HG02870 (cell line): ENCODE data around the gene NFE2L3.
A peak's percentile ranks its signal among the peaks of the same experiment; 100 is the strongest.
"Not testable (repeated sequence)": the region's sequence is repeated elsewhere in the genome, so short reads cannot be mapped to it uniquely, and the experiment has no call there.

Experiments used
- ATAC-seq: cut with Tn5 transposase; IDR thresholded peaks from one replicate; pipeline ENCODE4 v1.9.1; 2021; ENCODE audit warnings: mild to moderate bottlenecking, moderate library complexity; ENCODE audit not compliant: unreplicated experiment

Gene NFE2L3, protein sequence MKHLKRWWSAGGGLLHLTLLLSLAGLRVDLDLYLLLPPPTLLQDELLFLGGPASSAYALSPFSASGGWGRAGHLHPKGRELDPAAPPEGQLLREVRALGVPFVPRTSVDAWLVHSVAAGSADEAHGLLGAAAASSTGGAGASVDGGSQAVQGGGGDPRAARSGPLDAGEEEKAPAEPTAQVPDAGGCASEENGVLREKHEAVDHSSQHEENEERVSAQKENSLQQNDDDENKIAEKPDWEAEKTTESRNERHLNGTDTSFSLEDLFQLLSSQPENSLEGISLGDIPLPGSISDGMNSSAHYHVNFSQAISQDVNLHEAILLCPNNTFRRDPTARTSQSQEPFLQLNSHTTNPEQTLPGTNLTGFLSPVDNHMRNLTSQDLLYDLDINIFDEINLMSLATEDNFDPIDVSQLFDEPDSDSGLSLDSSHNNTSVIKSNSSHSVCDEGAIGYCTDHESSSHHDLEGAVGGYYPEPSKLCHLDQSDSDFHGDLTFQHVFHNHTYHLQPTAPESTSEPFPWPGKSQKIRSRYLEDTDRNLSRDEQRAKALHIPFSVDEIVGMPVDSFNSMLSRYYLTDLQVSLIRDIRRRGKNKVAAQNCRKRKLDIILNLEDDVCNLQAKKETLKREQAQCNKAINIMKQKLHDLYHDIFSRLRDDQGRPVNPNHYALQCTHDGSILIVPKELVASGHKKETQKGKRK

DNA sequence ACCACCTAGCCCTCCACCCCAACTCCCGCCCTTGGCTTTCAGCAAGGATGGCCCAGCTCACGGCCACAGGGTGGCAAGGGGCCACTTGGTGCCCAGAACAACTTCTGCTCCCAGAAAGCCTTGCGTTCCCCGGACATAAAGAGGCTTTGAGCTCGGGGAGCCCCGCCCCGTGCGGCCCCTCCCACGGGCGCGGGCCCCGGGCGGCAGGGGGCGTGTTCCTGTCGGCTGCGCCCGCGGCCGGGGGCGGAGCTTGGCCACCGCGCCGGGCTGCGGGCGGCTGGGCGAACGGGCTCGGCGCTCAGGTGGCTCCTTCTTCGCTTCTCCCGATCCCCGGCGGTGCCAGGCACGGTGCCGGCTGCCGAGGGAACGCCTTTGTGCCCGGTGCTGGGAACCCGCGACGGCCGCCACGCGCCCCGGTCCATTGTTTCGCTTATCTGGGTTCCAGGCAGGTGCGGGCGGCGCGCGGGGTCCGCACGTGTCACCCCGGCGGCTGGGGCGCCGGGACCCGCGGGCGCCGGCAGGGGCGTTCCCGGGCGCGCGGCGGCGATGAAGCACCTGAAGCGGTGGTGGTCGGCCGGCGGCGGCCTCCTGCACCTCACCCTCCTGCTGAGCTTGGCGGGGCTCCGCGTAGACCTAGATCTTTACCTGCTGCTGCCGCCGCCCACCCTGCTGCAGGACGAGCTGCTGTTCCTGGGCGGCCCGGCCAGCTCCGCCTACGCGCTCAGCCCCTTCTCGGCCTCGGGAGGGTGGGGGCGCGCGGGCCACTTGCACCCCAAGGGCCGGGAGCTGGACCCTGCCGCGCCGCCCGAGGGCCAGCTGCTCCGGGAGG is at the start of gene NFE2L3:
Gene NFE2L3 (plus strand): TSS at position 246 of the 829 bp plus-strand sequence. CDS start 301 bp downstream, at position 547.
- peak; percentile 58 for ATAC-seq

DNA sequence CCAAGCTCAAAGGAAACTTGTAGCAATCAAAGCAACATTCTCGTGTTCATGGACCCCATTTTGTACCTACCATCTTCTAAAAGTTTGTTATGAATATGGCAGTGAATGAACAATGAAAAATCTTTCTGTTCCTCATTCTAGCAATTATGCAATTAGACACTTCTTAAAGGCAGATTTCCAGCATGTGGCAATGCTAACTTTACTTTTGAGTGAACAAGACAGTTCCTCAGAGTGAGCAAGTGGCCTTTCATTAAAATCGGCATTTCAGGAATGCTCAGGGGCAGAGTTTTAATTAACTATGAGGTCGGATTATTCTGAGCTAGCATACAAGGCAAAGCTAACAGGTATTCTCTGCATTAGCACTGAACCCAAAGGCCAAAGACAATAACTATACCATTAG is 48.4 kb upstream of the NFE2L3 start:
- no peak for ATAC-seq

DNA sequence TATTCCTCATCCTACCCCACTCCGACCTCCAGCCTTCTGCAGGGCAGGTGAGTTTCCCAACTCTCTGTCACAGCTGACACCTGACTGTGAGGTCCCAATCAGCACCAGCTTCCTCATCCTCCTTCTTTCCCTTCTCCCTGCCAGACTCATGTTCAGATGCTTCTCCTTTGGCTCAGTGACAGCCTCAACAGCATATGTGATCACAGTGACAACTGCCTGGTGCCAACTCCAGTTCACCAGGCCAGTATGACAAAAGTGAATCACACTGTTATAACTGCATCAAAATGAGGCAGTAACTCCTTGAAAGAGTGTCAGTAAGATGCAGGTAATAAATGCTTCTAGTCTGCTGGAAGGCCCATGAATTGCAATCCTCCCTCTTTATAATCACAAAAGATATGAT is 46.8 kb upstream of the NFE2L3 start:
- ATAC-seq: no peak

DNA sequence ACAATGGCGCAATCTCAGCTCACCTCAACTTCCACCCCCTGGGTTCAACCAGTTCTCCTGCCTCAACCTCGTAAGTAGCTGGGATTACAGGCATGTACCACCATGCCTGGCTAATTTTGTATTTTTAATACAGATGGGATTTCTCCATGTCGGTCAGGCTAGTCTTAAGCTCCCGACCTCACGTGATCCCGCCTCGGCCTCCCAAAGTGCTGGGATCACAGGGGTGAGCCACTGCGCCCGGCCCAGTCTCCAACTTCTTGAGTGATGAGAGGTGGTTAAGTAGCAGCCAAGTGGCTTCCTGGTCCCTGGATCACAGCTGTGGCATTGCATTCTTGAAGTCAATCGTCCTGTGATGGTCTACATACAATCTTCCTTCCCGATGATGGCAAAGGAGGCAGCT is 46.1 kb upstream of the NFE2L3 start:
- no peak for ATAC-seq

DNA sequence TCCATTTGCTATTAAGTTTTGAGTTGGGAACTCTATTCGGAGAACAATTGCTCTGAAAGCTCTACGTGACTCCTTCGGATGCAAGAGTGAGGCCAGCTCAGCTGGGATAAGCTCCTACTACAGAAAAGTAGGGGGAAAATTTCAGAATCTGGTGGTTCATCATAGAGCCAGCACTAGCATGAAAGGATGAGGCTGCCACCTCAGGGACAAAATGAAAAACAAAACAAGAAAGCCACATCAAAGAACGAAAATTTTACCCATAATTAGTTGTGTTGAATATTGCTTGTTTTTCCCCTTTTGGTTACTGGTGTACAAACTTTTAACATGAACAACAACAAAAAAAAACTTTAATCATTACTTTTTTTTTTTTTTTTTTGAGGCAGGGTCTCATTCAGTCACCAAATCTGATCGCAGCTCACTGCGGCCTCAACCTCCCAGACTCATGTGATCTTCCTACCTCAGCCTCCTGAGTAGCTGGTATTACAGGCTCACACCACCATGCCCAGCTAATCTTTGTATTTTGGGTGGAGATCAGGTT is 39.7 kb upstream of the NFE2L3 start:
- ATAC-seq: no peak

DNA sequence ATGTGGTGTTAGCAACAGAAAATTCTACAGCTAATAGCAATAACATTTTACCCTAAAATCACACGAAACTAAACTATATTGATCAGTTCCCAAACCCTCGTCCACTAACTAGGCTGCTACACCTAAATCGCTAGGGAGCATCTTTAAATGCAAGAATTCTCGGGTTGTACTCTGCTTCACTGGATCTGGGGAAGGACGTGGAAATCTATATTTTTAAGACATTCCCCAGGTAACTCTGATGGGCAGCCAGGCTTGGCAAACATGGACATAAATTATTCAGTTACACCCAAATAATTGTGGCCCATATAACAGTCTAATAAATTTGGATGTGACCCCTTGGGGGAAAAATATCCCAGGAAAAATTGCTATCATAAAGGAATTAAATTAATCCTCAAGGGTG is 36.3 kb upstream of the NFE2L3 start:
- no peak for ATAC-seq

DNA sequence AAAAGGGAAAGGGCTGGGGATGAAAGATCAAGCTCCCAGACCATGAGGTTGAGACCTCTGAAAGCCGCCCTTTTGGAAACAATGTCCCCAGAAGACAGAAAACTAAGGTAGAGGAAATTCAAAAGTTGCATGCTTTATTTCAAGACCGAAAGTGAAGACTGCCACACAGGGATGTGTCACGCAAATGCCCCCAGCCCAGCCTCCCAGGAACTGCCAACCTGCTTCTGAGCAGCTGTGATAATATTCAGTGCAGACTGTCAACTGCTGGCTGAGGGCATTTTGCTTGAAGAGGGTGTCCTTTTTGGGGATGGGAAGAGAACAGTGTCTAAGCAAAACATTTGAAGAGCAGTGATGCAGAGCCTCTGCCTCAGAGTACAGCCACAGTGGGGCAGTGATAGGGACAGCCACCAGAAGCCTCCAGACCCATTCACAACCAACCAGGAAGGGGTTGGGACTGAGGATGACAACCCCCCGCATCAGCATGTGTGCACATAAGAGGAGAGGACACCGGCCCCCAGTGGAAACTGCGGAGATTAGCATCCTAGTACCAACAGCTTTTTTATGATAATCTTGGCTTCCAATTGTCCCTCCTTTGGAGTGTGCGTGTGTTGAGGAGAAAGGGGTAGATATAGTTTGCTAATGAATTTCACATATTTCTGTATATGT is 34.7 kb upstream of the NFE2L3 start:
- ATAC-seq: no peak

DNA sequence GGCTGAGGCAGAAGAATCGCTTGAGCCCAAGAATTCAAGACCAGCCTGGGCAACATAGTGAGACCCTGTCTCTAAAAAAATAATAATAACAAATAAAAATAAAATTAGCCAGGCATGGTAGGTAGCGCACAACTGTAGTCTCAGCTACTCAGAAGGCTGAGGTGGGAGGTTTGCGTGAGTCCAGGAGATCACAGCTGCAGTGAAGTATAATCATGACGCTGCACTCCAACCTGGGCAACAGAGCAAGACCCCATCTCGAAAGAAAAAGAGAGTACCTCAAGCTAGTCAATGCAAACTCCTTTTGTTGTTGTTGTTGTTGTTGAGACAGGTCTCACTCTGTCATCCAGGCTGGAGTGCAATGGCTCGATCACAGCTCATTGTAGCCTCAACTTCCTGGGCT is 34.0 kb upstream of the NFE2L3 start:
- ATAC-seq: no peak

DNA sequence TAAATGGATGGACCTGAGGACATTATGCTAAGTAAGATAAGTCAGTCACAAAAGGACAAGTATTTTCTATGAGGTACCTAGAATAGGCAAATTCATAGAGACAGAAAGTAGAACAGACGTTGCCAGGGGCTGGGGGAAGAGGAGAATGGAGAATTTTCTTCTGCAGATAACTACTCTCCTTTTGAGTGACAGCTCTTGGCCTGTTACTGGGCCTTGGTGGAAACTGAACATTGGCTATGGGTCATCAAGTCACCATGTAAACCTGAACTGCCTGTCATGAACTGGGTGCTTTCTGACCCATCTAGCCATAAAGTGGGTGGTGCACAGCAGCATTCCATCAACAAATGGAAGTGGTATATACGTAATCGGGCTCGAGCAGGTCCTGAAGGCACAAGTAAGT is 29.3 kb upstream of the NFE2L3 start:
- no peak for ATAC-seq

DNA sequence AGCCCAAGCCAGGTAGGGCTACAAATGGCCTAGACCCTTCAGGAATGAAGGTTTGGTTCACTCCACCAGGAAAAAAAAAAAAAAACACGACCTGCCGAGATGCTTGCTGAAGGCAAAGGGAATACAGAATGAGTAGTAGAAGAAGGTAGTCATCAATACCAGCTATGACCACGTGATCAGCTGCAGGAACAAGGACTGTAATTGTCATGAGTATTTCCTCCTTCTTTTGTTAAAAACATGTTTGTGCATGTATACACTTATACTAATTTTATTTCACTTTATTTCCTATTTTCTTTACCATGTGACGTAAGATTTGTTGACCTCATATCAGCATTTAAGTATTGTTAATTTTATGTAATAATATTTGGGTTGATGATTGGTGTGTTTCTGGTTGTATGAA is 27.2 kb upstream of the NFE2L3 start:
- not testable (repeated sequence) for ATAC-seq

DNA sequence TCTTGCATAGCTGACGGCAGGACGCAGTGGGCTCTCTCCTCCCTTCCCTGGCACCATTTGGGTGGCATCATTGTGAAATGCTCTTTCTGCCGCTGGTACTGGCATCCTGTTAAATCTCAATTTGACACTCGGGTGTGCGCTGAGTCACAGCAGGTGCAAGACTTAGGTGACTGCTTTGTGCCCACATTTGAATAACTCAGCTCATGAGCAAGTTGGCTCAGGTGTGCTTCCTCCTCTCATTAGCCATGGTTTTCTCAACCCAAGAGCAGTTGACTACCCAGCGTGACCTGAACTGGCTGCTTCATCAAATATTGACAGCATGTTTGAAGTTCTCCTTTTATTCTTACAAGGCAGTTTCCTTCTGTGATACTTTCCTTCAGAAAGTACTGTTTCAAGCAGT is 24.6 kb upstream of the NFE2L3 start:
- no peak for ATAC-seq

DNA sequence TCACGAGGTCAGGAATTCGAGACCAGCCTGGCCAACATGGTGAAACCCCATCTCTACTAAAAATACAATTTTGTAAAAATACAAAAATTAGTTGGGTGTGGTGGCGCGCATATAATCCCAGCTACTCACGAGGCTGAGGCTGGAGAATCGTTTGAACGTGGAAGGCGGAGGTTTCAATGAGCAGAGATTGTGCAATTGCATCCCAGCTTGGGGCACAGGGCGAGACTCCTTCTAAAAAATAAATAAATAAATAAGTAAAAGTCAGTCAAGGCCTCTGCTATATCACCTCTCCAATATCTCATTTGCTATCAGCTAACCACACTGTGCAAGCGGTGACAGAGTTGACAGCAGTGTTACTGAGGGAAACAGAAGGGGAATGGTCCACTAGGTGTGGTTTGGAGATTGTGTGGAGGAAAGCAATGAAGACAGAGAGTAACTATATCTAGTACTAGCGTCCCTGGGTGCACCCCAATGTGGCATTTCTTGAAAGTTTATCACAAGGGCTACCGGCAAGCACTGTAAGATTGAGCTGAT is 20.9 kb upstream of the NFE2L3 start:
- no peak for ATAC-seq

DNA sequence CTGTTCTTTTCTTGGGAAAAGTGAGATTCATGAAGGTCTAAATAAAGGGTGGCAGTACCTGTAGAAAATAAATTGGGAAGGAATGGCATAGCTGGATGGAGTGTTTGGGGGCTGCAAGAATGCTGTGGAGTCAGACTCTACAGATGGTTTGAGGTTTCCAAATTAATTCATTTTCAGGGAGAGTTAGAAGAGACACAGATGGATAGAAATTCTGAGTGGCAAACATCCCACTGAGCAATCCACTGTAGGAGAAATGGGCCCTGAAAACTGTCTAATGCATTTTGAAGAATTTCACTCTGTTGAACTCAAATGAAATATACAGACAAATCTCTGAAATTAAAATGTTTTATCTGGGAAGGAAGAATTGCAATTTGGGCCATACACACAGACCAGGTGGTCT is 16.9 kb upstream of the NFE2L3 start:
- no peak for ATAC-seq

DNA sequence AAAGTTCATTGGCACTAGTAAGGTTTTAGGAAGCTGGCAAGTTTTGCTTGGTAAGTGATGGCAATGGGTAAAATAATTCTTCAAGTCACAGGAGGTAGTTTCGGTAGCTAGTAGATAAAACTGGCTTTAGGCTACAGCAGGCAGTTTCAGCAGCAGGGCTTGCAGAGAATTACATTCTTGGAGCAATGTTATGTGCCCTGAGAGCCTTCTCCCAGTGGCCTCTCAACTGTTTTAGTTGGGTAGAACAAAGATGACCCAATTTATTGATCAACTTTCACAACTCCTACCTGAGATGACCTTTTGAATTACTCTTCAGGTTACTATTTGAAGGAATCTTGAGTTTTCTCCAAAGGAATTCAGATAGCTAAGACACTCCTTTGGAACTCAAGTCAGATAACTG is 16.4 kb upstream of the NFE2L3 start:
- ATAC-seq: no peak

DNA sequence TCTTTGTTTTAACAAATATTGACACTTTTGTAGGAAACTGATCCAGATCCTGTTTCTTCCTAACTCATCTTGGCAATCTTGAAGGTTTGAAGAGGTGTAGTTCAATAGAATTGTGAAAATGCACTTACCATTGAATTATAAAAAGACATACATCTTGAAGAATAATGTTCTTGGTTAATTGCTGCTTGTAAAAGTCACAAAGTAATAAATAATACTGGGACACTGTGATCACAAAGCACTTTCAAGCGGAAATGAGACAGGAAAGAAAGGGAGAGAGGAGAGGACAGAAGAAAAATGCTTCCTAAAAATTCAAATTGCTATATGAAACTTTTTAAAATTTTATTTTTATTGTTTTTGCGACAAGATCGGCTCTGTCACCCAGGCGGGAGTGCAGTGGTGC is 15.2 kb upstream of the NFE2L3 start:
- ATAC-seq: no peak

DNA sequence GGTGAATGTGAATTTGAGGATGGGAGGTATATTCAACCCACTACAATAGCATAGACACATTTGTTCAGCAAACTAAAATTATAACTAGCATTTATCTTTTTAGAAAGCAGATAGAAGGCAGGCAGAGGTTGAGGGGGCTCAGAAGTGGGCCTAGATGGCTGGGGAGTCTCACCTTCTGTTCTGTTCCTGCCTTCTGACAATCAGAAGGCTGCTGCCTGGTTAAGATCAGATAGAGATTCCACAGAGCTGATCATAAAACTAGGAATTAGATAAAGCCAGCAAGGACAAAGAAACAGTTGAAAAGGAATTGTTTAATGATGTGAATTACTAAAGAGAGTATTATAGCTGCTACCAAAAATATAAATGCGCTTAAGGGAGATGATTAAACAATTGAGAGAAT is 11.6 kb upstream of the NFE2L3 start:
- ATAC-seq: no peak

DNA sequence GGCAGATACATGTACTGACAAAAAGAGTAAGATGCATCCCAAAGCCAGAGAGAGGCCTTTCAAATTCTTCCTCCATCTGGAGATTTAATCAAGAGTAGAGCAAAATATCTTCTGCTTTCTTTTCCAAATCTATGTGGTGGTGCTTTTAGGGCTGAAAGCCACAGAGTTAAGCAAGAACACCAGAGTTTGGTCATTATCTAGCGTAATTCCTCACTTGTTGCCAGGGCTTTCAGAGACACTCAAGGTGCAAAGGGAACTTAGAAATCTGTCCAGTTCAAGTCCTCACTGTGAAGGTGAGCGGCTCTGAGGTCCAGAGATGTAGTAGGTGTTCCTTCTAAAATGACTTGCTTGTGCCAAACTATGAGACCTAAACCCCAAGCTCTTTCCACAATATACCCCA is 10.9 kb upstream of the NFE2L3 start:
- ATAC-seq: no peak

DNA sequence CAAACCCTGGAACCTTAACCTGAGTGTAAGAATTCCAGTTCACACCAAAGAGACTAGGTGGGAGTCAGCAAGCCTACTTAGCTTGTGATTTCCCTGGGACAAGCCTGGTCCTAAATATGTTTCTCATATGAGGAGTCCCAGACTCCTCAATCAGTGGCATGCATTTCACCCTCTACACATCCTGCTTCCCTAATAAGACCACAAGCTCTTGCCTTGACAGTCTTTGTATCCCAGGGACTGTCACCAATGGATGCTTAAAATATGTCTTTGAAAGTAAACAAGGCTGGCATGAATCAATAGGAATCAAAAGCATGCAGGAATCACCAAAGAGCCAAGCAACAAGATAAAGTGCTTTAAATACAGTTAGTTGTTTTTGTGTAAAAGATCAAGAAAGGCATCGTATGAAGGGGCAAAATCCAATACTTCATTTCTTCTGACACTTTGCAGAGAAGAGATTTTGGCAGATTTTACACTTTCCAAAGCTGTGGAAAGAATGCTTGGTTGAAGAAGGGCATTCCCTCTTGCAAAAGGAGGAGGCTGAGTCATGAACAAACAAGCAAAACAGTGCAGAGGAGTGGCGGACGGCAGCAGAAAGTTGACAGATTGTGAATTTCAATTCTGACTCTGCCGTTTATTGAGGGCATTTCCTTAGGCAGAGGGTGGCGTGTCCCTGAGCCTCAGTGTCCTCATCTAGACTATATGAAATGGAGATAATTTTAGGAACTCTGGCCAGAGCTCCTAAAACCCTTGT is 8.5 kb upstream of the NFE2L3 start:
- no peak for ATAC-seq

DNA sequence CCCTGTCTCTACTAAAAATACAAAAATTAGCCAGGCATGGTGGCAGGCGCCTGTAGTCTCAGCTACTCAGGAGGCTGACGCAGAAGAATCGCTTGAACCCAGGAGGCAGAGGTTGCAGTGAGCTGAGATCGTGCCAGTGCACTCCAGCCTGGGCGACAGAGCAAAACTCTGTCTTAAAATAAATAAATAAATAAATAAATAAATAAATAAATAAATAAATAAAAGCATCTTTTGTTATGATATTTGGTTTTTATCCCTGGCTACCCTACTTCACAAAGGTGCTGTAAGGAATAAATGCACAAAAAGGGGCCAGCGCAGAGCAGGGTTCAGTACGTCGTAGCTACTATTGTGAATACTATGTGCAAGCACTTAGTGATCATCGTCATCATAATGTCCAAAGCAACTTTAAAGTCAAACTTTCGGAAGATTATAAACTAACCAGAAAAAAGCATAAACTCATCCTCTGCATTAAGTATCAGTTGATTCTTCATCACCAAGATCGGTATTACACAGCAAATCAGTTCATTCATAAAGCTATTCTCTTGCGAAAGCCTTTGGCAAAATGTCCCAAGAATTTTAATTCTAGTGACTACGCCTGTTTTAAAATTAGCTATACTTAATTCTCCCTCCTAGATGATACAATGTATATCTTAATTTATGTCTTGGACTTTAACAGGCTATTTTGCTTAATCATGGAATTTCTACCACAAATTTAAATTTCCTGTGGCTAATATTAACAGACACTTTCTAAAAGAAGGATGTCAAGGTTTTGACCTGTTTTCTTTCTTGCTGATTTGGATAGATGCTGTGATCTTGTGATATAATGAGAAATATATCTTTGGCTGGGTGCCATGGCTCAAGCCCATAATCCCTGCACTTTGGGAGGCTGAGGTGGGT is 7.6 kb upstream of the NFE2L3 start:
- no peak for ATAC-seq
